Suprapubic skin (tissue), 4 donors: Measurements from ENCODE around the gene CNOT1. TPM values are rescaled to one million over a fixed set of nuclear protein-coding genes. Genes with fewer than 3 reads are reported as not detected.
"Not testable (repeated sequence)": the region's sequence is repeated elsewhere in the genome, so short reads cannot be mapped to it uniquely, and the experiment has no call there.

Source experiments
- DNase-seq, 2 donors: peaks; one replicate each; pipeline ENCODE4 v3.0.0-alpha.2; 2019; ENCODE audit warnings: low spot score in 2 of 2
- H3K27ac ChIP-seq: fragments of 200-600 bp; sonication (generic); one replicate; pipeline ENCODE4 v1.5.1; 2019
- H3K27me3 ChIP-seq: fragments of 200-600 bp; sonication (generic); one replicate; pipeline ENCODE4 v1.5.1; 2019
- H3K36me3 ChIP-seq: fragments of 200-600 bp; sonication (generic); one replicate; pipeline ENCODE4 v1.5.1; 2019
- H3K4me1 ChIP-seq: fragments of 200-600 bp; sonication (generic); one replicate; pipeline ENCODE4 v1.5.1; 2019
- H3K4me3 ChIP-seq: fragments of 200-600 bp; sonication (generic); one replicate; pipeline ENCODE4 v1.5.1; 2019; ENCODE audit warnings: mild to moderate bottlenecking
- H3K9me3 ChIP-seq: fragments of 200-600 bp; sonication (generic); one replicate; pipeline ENCODE4 v1.5.1; 2019
- CTCF ChIP-seq, 2 donors: fragments of 200-600 bp in 1 of 2; fragments of 450-650 bp in 1 of 2; sonication (generic) in 1 of 2; IDR thresholded peaks; one replicate each; pipeline ENCODE4 v1.5.1; 2016 to 2019; ENCODE audit warnings: antibody characterized with exemption in 2 of 2, mild to moderate bottlenecking in 1 of 2, moderate library complexity in 1 of 2
- EP300 ChIP-seq: sonication (generic); formaldehyde crosslinking; IDR thresholded peaks from one replicate; pipeline ENCODE4 v1.6.1; 2017; ENCODE audit warnings: antibody characterized with exemption
- POLR2A ChIP-seq, 2 donors: fragments of 450-650 bp; IDR thresholded peaks; one replicate each; pipeline ENCODE4 v1.6.1; 2017; ENCODE audit warnings: antibody characterized with exemption in 2 of 2, mild to moderate bottlenecking in 2 of 2, moderate library complexity in 2 of 2
- POLR2AphosphoS5 ChIP-seq, 3 donors: sonication (generic); formaldehyde crosslinking; IDR thresholded peaks; one replicate each; pipeline ENCODE4 v1.6.1; 2017; ENCODE audit warnings: antibody characterized with exemption in 3 of 3
- WGBS: methylation state at CpG from one replicate; pipeline ENCODE4 v1.1.5; 2018; 5-methylcytosine and 5-hydroxymethylcytosine counted together
- total RNA-seq, 4 donors: library from RNA; depleted of rRNA; stranded (reverse); fragments of >200 nt; gene quantifications; one replicate each; pipeline ENCODE4 v1.1.0, GENCODE V29; 2016

The CNOT1 gene
- total RNA-seq, 4 donors from 2014 or later: 94.8 to 238 (median 143) TPM

GRCh38 chr16:58670177-58670576, 40.6 kb upstream of the CNOT1 start:
- H3K27ac ChIP-seq: no peak overlapping the region
- H3K4me3 ChIP-seq: no peak overlapping the region
- H3K4me1 ChIP-seq: no peaks in the 10 kb centered on the region
- no peaks in the 10 kb centered on the region for H3K27me3 ChIP-seq
- H3K36me3 ChIP-seq: peaks cover 63% of the 10 kb centered on the region
- H3K9me3 ChIP-seq: no peaks in the 10 kb centered on the region
- no peak for DNase-seq
- no peak for TF ChIP-seq CTCF (IDR thresholded peaks at IDR 0.05)
- no peak for TF ChIP-seq POLR2A (IDR thresholded peaks at IDR 0.05)
- TF ChIP-seq EP300: no peak
- no peak for TF ChIP-seq POLR2AphosphoS5 (IDR thresholded peaks at IDR 0.05)

- WGBS: 87% methylated on average over 8 of the region's 8 CpGs
- H3K27ac ChIP-seq: no peak overlapping the region
Observed at GRCh38 chr16:58665200-58665599, 35.6 kb upstream of the CNOT1 start.

GRCh38 chr16:58661199-58661830, 31.7 kb upstream of the CNOT1 start:
- no peak for DNase-seq
- Histone ChIP-seq H3K4me1 (no peaks in the 10 kb centered on the region), H3K27me3 (no peaks in the 10 kb centered on the region), H3K9me3 (no peaks in the 10 kb centered on the region), H3K27ac (no peak overlapping the region), H3K4me3 (no peak overlapping the region), H3K36me3 (peaks cover 6% of the 10 kb centered on the region)
- 38% methylated on average over 12 of the region's 12 CpGs for WGBS
- TF ChIP-seq EP300 (no peak), CTCF (IDR thresholded peaks at IDR 0.05) (peak in 1 of 2 donors; percentile 39)

More at GRCh38 chr16:58665200-58665599, 35.6 kb upstream of the CNOT1 start:
- TF ChIP-seq EP300 (no peak), POLR2AphosphoS5 (IDR thresholded peaks at IDR 0.05) (no peak), POLR2A (IDR thresholded peaks at IDR 0.05) (no peak), CTCF (IDR thresholded peaks at IDR 0.05) (no peak)
- H3K27me3 ChIP-seq: no peaks in the 10 kb centered on the region
- peaks cover 36% of the 10 kb centered on the region for H3K36me3 ChIP-seq
- no peak for DNase-seq
- no peak overlapping the region for H3K4me3 ChIP-seq
- no peaks in the 10 kb centered on the region for H3K4me1 ChIP-seq
- H3K9me3 ChIP-seq: no peaks in the 10 kb centered on the region

- H3K9me3 ChIP-seq, H3K36me3 ChIP-seq, H3K27ac ChIP-seq, H3K4me3 ChIP-seq, H3K27me3 ChIP-seq, H3K4me1 ChIP-seq, DNase-seq: not testable (repeated sequence)
- WGBS: 84% methylated on average over 11 of the region's 11 CpGs
Observed at GRCh38 chr16:58659911-58660310, 30.3 kb upstream of the CNOT1 start.

- H3K27ac ChIP-seq: no peak overlapping the region
- H3K9me3 ChIP-seq: no peaks in the 10 kb centered on the region
- H3K4me1 ChIP-seq: no peaks in the 10 kb centered on the region
- H3K27me3 ChIP-seq: no peaks in the 10 kb centered on the region
- WGBS: 72% methylated on average over 3 of the region's 3 CpGs
- DNase-seq: no peak
- no peak overlapping the region for H3K4me3 ChIP-seq
- TF ChIP-seq POLR2A (IDR thresholded peaks at IDR 0.05) (no peak), CTCF (IDR thresholded peaks at IDR 0.05) (no peak), EP300 (no peak), POLR2AphosphoS5 (IDR thresholded peaks at IDR 0.05) (no peak)
- H3K36me3 ChIP-seq: no peaks in the 10 kb centered on the region
Observed at GRCh38 chr16:58658796-58659211, 29.2 kb upstream of the CNOT1 start.

- TF ChIP-seq POLR2A (IDR thresholded peaks at IDR 0.05) (no peak), POLR2AphosphoS5 (IDR thresholded peaks at IDR 0.05) (no peak), EP300 (no peak), CTCF (IDR thresholded peaks at IDR 0.05) (no peak)
- DNase-seq: no peak
- H3K27me3 ChIP-seq: no peaks in the 10 kb centered on the region
- WGBS: 89% methylated on average over 4 of the region's 4 CpGs
- H3K36me3 ChIP-seq: no peaks in the 10 kb centered on the region
- H3K27ac ChIP-seq: no peak overlapping the region
- no peaks in the 10 kb centered on the region for H3K4me1 ChIP-seq
- H3K9me3 ChIP-seq: no peaks in the 10 kb centered on the region
- H3K4me3 ChIP-seq: no peak overlapping the region
Observed at GRCh38 chr16:58656899-58657298, 27.3 kb upstream of the CNOT1 start.
